Measurements from ENCODE around the gene FBRSL1. TPM values are rescaled to one million over a fixed set of nuclear protein-coding genes. Genes with fewer than 3 reads are reported as not detected.

The FBRSL1 gene
- total and polyA plus RNA-seq, 2 donors (not counting 1 experiment from before 2014, with no cell fraction given) = 62.6 to 112 TPM

GRCh38 chr12:132490422-132491137 is 629 bp downstream of the FBRSL1 start:
- H3K4me3 Mint-ChIP-seq = peak overlapping the region; percentile 83
- DNase-seq (no peak), ATAC-seq (ENCODE audit: low read depth) (no peak)
- WGBS (ENCODE audit: insufficient coverage) = 6% methylated on average over 110 of the region's 110 CpGs
- H3K27ac Mint-ChIP-seq = peak overlapping the region; percentile 84
- ChIA-PET POLR2A (interaction anchor here (2.3 kb wide), 1 partner anchor 21 kb away, joined by 6 read pairs; no protein-coding TSS in a partner anchor), CTCF (no interaction called here)
- peaks cover 49% of the 10 kb centered on the region for H4K20me1 ChIP-seq (ENCODE audit: control insufficient read depth, insufficient read depth, low read length, poor library complexity, severe bottlenecking)
- H3K9ac ChIP-seq (ENCODE audit: low read length) = peak overlapping the region; percentile 71
- intact Hi-C loops (cut with micrococcal nuclease) = loop anchor here (2.0 kb wide), 1 partner anchor 16 kb away; no protein-coding TSS in a partner anchor
- H3K27me3 ChIP-seq (replicated peaks in 1 of 4; ENCODE audit: control extremely low read depth in 1 of 4, control insufficient read depth in 3 of 4, insufficient read depth in 4 of 4, low read length in 3 of 4) = no peaks in the 10 kb centered on the region
- H3K9me3 Mint-ChIP-seq (ENCODE audit: insufficient read depth) = no peaks in the 10 kb centered on the region
- H3K4me1 Mint-ChIP-seq = peaks cover 67% of the 10 kb centered on the region
- H3K4me3 ChIP-seq (ENCODE audit: control extremely low read depth in 1 of 5, extremely low read depth in 1 of 5, insufficient read depth in 1 of 5, low read depth in 2 of 5, low read length in 4 of 5) = peak overlapping the region; percentile 47 to 66 (median 56)
- H3K27ac ChIP-seq (ENCODE audit: low read length in 2 of 2) = peak overlapping the region in 1 of 2 donors; percentile 30
- TF ChIP-seq CTCF (IDR thresholded peaks at IDR 0.05) = no peak
- no peak for TF ChIP-seq EZH2 (IDR thresholded peaks at IDR 0.05; ENCODE audit: borderline replicate concordance, insufficient read depth, low read depth, low read length, poor library complexity, severe bottlenecking)
- peaks cover 0 to 3% (median 0%) of the 10 kb centered on the region in 3 donors for H3K9me3 ChIP-seq (ENCODE audit: control extremely low read depth in 1 of 3, control insufficient read depth in 2 of 3, insufficient read depth in 1 of 3, low read length in 2 of 3)
- H3K4me1 ChIP-seq (ENCODE audit: control insufficient read depth in 2 of 2, insufficient read depth in 2 of 2, low read length in 2 of 2) = peaks cover 36 to 70% of the 10 kb centered on the region in 2 donors
- peaks cover 50% of the 10 kb centered on the region for H3K79me2 ChIP-seq (ENCODE audit: control insufficient read depth, insufficient read depth, low read length)
- peaks cover 0 to 19% of the 10 kb centered on the region in 2 experiments for H3K36me3 ChIP-seq (replicated peaks in 1 of 2; ENCODE audit: control extremely low read depth in 1 of 2, control insufficient read depth in 1 of 2, extremely low read depth in 1 of 2, insufficient read depth in 2 of 2, low read length in 1 of 2)
- H3K27me3 Mint-ChIP-seq = no peaks in the 10 kb centered on the region
- peak overlapping the region; percentile 94 for H3K4me2 ChIP-seq (replicated peaks; ENCODE audit: low read depth, low read length, poor library complexity, severe bottlenecking)
- no peak overlapping the region for H2AFZ ChIP-seq (ENCODE audit: insufficient read depth, low read depth, low read length, poor library complexity, severe bottlenecking)

GRCh38 chr12:132491138-132491663 is 1.2 kb downstream of the FBRSL1 start:
- peak overlapping the region; percentile 94 for H3K4me2 ChIP-seq (replicated peaks; ENCODE audit: low read depth, low read length, poor library complexity, severe bottlenecking)
- no peaks in the 10 kb centered on the region for H3K27me3 ChIP-seq (replicated peaks in 1 of 4; ENCODE audit: control extremely low read depth in 1 of 4, control insufficient read depth in 3 of 4, insufficient read depth in 4 of 4, low read length in 3 of 4)
- Mint-ChIP-seq H3K4me3 (peak overlapping the region; percentile 83), H3K9me3 (ENCODE audit: insufficient read depth) (no peaks in the 10 kb centered on the region), H3K4me1 (peaks cover 66% of the 10 kb centered on the region), H3K27ac (peak overlapping the region; percentile 84), H3K27me3 (no peaks in the 10 kb centered on the region)
- ATAC-seq (ENCODE audit: low read depth) (no peak), DNase-seq (no peak)
- peaks cover 0 to 19% of the 10 kb centered on the region in 2 experiments for H3K36me3 ChIP-seq (replicated peaks in 1 of 2; ENCODE audit: control extremely low read depth in 1 of 2, control insufficient read depth in 1 of 2, extremely low read depth in 1 of 2, insufficient read depth in 2 of 2, low read length in 1 of 2)
- TF ChIP-seq CTCF (IDR thresholded peaks at IDR 0.05) (no peak), EZH2 (IDR thresholded peaks at IDR 0.05; ENCODE audit: borderline replicate concordance, insufficient read depth, low read depth, low read length, poor library complexity, severe bottlenecking) (no peak)
- H3K4me3 ChIP-seq (ENCODE audit: control extremely low read depth in 1 of 5, extremely low read depth in 1 of 5, insufficient read depth in 1 of 5, low read depth in 2 of 5, low read length in 4 of 5) = peak overlapping the region; percentile 47 to 66 (median 56)
- H3K79me2 ChIP-seq (ENCODE audit: control insufficient read depth, insufficient read depth, low read length) = peaks cover 56% of the 10 kb centered on the region
- peak overlapping the region; percentile 71 for H3K9ac ChIP-seq (ENCODE audit: low read length)
- H2AFZ ChIP-seq (ENCODE audit: insufficient read depth, low read depth, low read length, poor library complexity, severe bottlenecking) = no peak overlapping the region
- peak overlapping the region in 1 of 2 donors; percentile 30 for H3K27ac ChIP-seq (ENCODE audit: low read length in 2 of 2)
- peaks cover 36 to 74% of the 10 kb centered on the region in 2 donors for H3K4me1 ChIP-seq (ENCODE audit: control insufficient read depth in 2 of 2, insufficient read depth in 2 of 2, low read length in 2 of 2)
- H3K9me3 ChIP-seq (ENCODE audit: control extremely low read depth in 1 of 3, control insufficient read depth in 2 of 3, insufficient read depth in 1 of 3, low read length in 2 of 3) = no peaks in the 10 kb centered on the region
- 22% methylated on average over 10 of the region's 14 CpGs for WGBS (ENCODE audit: insufficient coverage)
- ChIA-PET CTCF (interaction anchor here (0.7 kb wide), 1 partner anchor 109 kb away, joined by 3 read pairs; no protein-coding TSS in a partner anchor), POLR2A (no interaction called here)
- H4K20me1 ChIP-seq (ENCODE audit: control insufficient read depth, insufficient read depth, low read length, poor library complexity, severe bottlenecking) = peaks cover 56% of the 10 kb centered on the region
- intact Hi-C loops (cut with micrococcal nuclease) = loop anchor here (2.0 kb wide), 1 partner anchor 16 kb away; no protein-coding TSS in a partner anchor
